Stimulated activated CD4-positive, alpha-beta T cell treated with anti-CD3 and anti-CD28 coated beads, Interleukin-12 subunit alpha, Interleukin-12 subunit beta, amount 100 ng/mL, for 4 hours (primary cell): ENCODE measurements around the gene ABCC12.

Source experiments
- DNase-seq: peaks from one replicate; pipeline ENCODE4 v3.0.0-alpha.2; 2020

The ABCC12 gene

DNA sequence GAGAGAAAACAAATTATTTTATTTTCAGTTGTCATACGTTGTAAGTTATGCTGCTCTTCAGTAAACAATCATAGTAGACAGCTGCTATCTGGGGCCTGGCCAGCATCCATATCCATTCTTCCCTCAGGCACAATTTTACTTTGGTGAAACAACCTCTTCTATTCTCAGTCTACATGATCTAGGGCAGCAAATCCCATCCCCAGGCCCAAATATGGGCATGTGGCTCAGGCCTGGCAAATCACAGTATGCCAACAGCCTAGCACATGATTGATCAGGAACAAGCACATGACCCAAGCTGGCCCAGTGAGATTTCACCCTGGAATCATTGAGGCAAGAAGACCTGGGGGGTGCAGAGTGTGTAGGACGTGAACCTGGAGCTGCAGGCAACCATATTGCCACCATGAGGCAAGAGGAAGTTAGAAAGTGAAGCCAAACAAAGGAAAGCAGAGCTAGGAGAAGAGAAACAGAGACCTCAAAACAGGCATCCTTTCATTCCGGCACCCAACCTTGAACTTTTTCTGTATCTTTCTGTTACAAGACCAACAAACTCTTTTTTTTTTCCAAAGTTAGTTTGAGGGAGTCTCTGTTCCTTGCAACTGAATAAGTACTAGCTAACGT is 10.3 kb upstream of the ABCC12 start:
- no peak for DNase-seq

DNA sequence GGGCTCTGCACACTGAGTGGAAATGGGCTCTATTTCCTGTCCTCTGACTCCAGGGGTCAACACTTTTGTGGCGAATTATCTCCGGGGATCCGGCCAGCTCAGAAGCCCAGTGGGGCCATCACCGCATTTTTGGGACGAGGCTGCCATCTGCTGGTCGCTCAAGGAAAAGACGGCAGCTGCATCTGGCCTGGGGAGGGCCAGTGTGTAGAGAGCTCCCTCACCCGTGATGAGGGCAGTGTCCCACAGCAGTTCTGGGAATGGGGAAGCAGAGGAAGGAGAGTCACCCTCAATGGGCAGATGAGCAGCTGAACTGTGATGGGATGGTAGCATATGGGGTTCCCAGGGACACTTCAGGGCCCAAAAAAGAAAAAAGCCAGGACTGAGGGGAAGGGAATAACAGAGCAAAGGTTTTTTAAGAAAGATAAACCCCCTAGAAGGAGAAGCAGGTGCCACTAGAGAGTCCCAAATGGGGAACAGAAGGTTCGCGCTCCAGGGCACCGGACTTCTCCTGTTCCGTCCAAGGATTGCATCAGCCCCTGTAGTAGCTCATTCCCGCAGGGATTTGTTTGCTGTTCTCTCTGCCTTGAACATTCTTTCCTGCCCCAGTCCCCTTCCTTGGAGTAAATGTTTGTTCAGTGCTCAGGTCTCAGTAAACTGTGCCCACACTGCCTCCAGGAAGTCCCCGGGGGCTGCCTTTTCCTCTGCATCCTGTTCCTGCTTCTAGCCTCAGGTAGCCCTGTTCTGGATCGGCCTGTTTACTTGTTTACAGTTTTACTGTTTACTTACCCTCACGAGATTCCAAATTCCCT is 9.3 kb upstream of the ABCC12 start:
- DNase-seq = peak; percentile 71

DNA sequence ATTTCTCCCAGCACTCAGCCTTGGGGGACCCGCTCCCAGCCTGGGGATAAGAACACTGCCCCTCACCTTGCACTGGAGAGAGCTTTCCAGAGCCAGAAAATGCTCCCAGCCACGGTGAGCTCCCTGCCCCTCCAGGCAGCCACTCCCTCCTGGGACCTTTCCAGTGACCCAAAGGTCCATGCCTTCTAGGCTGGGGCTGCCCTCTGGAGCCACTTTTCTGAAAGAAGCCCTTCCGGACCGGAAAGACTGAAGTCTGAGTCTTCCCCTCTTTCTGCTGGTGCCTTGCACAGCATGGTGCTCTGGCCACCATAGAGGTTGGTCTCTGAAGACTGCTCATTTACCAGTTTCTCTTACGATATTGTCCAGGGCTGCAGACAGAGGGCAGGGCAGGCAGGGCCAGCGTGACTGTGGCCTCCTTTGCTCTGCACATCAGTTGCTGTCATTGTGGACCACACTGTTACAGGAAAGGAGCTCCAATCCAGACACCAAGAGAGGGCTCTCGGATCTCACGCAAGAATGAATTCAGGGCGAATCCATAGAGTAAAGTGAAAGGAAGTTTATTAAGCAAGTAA is 7.1 kb upstream of the ABCC12 start:
- DNase-seq = no peak

DNA sequence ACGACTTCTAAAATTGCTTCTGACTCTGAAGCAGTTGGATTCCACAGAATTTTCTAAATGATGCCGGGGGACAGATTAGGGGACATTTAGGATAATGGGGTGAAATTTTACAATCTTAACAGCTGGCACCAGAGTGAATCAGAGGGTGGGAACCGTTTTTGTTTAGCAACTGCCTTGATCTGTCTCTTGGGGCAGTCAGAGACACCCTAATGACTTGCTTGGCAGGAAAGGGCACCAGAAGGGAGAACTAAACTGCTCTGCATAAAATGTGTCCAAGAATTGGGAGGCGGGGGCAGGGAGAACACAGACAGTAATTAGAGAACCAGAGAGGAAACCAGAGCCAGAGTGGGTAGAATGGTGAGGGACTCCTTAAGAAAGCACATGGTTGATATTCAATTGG is 6.1 kb upstream of the ABCC12 start:
- DNase-seq = no peak

DNA sequence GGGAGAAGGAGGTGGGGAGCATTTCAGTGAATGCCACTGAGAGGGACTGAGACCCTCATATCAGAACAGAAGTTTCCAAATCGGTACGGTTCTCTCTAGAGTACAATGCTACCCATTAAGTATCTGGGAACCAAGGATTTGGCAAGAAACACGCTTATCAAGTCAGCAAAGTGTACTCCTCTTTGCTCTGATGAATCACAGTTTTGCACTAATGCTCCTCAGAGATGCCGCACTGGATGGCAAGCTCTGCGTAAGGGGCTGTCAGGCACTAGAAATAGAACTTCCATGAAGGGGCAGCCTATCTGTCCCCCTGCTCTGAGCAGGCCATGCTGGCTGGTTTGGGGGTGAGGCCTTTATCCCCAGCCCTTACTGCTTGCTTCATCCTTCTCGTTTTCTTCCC is 4.8 kb upstream of the ABCC12 start:
- no peak for DNase-seq

DNA sequence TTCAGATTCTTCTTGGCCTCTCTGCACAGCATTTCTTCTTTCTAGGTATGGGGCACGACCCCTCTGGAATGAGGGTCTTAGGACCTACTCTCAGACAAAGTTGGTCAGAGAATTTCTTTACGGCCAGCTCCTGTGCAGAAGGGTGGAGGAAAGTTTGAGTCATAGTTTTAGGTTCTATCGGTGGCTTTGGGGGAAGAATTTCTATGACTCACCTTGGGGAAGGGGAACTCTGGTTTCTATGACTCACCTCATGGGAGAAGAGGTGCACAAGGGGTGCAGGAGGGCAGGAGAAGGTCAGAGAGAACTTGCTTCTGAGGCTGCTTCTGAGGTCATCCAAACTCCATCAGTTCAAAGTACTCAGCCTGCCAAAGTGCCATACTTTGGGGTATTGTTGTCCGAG is 2.5 kb upstream of the ABCC12 start:
- DNase-seq = peak; percentile 25

DNA sequence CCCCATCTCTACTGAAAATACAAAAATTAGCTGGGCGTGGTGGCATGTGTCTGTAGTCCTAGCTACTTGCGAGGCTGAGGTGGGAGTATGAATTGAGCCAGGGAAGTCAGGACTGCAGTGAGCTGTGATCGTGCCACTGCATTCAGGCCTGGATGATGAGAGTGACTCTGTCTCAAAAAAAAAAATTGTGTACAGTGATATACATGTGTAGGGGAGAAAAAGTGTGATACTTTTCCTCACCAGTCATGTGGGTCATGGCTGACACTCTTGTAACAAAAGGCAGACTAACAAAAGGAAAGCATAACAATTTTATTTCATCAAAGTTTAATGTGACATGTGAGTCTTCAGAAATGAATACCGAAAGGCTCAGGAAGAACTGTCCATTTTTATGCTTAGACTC is 2.0 kb upstream of the ABCC12 start:
- no peak for DNase-seq

DNA sequence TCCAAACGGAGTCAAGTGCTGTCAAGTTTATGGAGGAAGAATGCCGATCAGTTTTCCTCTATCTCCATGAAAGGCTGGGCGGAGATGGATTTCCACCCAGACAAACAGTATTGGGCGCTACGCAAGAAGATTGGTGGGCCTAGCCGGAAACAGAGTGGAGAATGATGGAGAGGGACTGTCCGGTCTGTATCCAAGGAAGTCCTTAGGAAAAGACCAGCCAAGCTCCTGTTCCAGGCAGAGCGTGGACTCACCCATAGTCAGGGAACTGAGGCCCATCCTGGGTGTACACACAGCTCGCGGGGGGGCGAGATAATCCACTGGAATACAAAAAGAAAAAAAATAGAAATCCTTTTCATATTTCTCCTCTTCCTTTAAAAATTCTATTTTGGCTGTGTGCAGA is 1.5 kb upstream of the ABCC12 start:
- no peak for DNase-seq

DNA sequence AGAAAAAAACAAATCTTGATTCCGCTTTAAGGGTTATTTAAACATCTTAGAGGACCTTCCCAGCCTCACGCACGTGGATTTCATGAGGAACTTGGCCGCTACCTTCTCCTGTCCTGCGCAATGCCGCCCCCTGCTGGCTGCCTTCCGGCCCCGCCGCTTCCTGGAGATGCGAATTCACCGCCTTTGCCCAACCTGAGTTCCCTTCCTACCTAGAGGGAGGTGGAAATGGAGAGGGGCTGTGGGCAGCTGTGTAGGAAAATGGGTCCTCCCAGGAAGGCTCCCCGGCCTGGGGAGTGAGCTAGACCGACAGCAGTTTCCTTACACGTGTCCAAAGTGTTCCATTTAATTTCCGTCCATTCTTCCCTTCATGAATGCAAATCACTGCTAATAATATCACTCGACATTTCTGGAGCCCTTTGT is 1.0 kb upstream of the ABCC12 start:
- peak; percentile 91 for DNase-seq

DNA sequence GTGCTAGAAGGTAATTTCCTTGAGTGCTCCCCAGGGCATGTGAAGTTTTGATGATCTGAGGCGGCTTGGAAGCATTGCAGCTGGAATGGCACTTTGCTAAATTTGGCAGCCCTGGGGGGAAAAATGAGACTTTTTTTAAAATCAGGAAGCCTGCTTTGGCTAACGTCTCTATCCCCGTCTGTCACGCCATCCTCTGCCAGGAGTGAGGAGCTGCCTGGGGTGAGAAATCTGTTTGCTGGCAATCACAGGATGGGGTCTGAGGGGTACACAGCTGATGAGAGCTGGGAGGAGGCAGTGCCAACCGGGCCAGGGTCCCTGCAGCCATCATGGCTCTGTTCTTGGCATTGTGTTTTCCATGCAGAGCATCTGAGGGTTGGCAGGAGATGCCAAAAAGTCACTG is 2.0 kb downstream of the ABCC12 start:
- DNase-seq = no peak

DNA sequence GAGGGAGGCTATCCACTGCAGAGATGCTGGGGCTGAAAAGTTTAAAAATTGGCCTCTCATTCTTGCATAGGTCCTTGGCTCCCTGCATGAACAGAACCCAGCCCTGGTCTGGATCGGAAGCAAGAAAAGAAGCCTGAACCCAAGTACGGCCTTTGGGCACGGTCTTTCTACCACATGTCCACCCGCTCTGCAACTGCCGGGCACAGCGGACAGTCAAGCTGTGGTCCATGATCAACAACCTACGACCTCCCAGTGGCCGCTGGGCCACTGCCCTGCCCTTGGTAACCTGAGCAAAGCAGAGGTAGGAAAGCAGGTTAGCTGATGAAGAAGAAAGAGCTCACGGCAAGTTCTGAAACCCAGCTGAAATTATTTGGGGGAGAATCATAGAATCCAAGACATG is 3.6 kb downstream of the ABCC12 start:
- no peak for DNase-seq

DNA sequence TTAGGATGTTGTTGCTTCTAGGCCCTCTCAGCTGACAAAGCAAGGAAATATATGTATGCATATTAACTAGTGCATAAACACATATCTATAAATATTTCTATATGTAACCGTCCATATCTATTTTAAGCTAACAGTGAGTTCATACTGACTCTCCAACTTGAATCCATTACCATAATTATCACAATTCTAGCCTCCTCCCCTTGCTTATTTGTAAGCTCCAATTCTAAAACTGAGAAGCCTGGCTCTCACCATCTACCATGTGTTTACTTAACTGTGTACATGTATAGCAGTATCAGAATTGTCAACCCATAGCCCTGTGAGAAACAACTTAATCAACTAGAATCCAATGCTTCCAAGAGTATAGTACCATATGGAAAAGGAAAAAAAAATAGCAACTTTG is 5.1 kb downstream of the ABCC12 start:
- DNase-seq = no peak

DNA sequence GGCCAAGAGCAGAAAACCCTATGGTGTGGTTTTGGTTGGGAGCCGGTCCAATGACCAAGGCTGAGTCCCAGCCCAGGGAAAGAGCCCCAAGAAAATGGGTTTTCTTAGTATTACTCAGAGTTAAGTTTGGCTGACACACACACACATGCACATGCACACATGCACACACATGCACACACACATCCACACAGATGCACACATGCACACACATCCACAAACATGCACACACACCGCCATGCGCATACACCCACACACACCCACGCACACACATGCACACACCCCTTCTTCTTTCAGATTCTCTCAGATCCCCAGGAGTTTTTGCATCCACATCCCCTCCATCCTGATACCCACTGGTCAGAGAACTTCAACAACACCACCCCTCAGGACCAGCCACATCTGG is 9.1 kb downstream of the ABCC12 start:
- DNase-seq = no peak

DNA sequence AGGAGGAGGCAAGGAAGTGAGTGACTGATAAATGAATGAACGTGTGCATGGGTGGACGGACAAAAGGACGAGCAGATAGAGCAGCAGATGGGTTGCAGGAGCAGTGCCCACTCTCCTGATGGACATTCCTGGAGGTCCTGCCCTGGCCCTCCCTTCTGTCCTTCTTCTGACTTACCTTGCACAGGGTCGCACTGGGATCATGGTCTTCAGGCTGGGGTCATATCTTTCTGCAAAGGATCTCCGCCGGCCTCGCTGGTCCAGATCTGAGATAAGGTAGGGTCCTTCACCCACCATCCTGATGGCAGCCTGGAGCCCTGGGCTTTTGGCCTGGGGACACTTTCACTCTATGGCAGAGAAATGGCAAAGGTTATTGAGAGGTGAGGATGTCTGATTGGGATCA is 9.7 kb downstream of the ABCC12 start:
- no peak for DNase-seq

DNA sequence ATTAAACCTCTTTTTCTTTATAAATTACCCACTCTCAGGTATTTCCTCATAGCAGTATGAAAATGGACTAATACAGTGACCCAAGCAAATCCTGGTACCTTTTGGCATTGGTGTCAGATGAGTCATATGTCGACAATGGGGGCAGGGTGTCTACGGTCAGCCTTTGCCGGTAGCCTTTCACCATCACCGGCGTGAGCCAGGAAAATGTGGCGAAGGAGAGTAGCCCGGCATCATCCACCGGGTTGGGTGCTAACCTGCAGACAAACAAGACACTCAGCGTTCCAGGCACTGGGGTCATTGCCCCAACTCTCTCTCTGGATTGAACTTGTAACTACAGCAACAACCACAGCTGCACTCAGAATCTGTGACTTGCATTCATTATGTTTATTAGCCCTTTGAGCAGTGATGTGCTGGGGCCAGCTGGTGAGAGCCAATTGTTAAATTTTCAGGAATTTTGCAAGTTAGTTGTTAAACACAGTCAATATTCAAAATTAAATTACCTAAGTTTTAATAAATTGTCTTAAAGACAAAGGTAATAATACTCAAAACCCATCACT is 11.9 kb downstream of the ABCC12 start:
- DNase-seq = no peak

DNA sequence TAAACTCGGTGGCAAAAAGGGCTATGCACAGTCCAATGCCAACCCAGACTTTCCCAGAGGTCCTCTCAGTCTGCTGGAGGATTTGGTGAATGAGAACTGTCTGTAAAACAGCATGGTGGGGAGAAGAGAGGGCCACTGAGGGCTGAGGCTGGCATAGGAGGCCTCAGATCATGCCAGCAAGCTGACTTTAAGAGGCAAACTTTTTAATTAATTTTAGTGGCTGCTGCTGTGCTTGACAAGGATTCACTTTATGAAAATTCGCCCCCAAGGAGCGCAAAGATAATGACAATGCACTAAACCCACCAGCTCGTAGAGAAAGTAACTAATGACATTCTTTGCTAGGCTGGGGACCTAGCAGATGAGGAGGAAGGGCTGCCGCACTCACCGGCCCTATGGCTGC is 15.0 kb downstream of the ABCC12 start:
- DNase-seq = no peak

DNA sequence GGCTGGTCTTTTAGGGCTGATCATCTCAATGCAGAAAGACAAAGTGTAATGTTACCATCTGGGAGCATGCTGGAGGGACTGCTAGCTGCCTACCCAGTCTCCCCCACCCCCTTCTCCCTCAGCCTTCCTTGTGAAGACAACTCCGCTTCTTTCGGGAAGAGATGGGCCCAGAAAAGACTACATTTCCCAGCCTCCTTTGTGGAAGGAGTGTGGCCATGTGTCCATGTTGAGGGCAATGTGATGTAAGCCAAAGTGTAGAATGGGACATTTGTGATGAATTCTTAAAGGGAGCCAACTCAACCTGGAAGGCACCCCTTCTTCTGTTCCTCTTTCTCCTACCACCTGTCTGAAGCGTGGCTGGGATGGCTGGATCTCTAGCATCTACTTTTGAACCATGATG is 16.3 kb downstream of the ABCC12 start:
- DNase-seq = no peak

DNA sequence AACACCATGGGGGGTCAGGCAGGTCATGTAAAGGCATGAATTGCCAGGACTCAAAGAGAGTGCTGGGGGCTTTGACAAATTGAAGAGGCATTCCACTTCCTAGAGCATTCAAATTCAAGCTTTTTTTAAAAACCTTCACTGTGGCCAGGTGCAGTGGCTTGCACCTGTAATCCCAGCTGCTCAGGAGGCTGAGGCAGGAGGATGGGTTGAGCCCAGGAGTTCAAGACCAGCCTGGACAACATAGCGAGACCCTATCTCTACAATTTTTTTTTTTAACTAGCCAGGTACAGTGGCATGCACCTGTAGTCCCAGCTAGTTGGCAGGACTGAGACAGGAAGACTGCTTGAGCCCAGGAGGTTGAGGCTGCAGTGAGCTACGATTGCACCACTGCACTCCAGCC is 17.2 kb downstream of the ABCC12 start:
- no peak for DNase-seq

DNA sequence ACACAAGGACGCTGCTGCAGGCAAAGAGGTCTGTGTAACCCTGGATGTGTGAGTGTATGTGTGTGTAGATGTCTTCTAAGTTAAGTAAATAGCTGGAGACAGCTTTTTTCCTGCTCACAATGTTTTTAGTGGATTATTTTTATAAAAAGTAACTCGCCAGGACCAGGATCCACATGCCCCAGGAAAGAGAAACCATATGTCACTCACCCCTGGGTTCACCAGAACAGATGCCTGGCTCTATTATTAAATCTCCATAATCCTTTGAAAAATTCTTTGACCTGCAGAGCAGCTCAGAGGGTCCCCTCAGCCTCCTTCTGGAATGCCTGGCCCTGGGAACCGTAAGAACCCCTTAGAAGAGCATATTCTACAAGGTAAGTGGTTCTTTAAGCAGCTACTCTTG is 18.0 kb downstream of the ABCC12 start:
- no peak for DNase-seq

DNA sequence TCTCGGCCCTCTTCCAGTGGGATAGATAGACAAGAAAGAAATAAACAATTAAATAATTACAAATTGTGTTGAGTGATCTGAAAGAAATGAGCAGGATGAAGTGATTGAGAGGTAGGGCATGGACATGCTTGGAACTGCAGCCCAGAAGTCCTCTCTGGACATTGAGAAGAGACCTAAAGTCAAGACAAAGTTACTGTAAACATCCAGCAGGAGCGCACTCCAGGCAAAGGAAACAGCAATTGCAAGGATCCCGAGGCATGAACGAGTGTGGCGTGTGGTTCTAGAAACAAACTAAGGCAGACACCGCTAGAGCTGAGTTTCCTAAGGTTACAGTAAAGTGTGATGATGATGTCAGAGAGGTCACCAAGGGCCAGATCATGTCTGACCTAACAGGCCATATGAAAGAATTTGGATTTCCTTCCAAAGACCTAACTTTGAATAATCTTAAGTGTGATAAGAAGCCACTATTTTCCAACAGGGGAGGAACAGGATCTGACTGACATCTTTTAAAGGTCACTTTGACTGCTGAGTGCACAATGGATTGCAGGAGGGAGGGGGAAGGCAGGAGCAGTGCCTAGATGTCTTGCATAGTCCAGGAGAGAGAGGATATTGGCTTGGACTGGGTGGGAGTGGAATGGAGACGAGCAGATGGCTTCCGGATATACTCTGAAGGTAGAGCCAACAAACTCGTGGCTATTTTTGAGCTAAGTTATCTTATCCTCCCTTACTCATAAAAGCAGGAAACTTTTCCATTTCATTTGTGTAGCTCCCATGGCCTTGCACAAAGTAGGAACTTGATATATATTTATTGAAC is 19.0 kb downstream of the ABCC12 start:
- no peak for DNase-seq

DNA sequence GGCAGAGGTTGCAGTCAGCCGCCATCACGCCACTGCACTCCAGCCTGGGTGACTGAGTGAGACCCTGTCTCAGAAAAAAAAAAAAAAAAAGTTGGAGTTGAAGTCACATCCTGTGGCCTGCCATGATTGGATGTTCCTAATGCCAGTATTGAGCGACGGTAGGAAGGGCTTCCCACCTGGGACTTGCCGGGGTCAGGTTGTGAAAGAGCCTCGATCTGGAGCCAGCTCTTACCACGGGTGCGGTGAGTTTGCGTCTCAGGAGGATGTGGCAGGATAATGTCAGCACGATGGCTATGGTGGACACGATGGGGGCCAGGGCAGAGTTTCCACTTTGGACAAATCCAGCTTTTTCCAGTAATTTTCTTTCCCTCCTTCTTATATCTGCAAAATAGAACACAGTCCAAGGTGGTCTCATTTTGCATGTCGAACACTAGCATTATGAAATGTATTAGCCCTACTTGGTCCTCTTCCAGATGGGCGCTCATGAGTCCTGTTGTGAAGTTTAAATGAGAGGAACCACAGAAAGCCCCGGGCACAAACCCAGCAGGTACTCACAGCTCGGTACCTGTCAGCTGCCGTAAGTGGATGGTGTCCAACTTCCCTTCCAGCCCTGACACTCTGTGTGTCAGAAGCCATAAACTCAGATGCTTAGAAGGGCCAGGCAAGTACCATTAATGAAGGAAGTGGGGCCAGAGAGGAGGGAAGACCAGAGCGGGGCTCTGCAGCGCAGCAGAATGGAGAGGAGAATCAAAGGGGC is 22.2 kb downstream of the ABCC12 start:
- no peak for DNase-seq

DNA sequence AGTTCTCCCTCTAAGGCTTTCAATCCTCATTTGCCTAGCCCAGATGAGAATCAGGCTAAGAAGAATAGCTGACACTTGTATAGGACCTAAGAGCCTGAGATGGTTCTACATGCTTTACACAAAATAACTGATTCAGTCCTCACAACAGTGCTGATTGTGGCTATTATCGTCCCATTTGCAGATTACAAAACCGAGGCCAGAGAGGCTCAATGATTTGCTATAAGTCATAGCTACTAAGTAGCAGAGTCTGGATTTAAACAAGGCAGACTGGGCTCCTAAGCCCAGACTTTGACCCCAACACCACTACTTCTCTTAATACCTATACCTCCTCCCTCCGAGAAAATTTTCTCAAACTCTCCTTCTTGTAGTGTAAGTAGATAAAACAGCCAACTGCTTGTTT is 23.1 kb downstream of the ABCC12 start:
- DNase-seq = no peak
